GM19328 (cell line): ENCODE results near the gene HMGN1.

Source experiments
- ATAC-seq: cut with Tn5 transposase; IDR thresholded peaks from one replicate; pipeline ENCODE4 v1.9.1; 2021; ENCODE audit warnings: mild to moderate bottlenecking, moderate library complexity; ENCODE audit not compliant: unreplicated experiment

Gene HMGN1

DNA sequence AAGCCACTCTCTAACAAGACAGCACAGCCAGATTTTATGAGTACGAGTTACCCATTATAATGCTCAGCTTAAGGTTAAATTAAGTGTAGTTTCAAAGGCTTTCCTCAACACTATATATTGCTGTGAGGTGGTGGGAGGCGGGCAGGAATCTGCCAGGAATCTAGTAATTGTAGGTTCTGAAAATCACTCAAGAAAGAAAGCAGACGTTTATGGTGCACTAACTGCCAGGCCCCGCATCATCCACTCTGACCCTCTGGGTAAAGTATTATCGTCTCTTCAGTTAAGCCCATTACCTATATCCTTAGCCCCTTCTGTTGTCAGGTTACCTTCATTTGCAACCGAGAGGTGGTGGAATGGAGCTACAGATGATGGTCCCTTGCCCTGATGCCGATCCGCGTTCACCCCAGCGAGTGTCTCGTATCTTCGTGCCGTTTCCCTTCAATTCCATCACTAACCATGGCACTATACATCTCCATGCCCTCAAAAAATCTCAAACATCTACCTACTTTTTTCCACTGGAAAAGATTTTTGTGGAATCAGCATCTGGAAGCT lies 12.4 kb downstream of the HMGN1 start:
- no peak for ATAC-seq

DNA sequence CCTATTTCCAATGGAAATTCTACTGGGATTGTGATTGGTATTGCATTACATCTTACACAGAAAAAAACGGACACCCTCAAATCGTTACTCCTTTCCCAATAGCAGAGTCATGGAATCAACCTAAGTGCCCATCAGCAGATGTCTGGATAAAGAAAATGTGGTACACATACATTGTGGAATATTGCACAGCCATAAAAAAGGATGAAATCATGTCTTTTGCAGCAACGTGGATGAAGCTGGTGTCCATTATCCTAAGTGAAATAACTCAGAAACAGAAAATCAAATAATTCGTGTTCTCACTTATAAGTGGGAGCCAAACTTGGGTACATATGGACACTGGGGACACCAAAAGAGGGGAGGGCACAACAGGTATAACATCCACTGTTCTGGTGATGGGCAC lies 14.3 kb downstream of the HMGN1 start:
- ATAC-seq, result no peak

DNA sequence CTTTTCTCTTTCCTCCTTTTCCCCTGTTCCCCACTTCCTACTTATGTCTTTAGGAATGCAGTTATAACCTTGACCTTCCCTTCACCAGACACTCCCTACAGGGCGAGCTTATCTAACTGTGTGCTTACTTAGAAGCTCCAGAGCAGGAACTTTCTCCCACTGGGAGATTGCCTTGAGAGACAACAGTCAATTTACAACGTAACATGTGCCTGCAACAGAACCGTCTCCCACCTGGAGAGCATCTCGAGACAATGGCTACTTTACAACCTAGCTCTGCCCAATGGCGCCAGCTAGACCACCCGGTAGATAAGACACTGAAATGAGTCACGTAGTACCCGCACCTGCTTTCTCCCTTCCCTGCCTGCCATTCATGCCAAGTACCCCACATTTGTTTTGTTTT lies 16.7 kb downstream of the HMGN1 start:
- ATAC-seq, result no peak

DNA sequence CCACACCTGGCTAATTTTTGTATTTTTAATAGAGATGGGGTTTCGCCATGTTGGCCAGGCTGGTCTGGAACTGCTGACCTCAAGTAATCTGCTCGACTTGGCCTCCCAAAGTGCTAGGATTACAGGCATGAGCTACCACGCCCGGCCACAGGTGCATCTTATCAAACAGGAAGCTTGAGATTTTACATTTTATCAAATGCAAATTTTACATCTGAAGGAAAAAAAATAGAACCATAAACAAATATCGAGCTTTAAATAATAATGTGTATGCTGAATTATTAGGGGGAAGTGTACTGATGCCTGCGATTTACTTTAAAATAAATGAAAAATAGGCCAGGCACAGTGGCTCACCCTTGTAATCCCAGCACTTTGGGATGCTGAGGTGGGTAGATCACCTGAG lies 18.9 kb downstream of the HMGN1 start:
- no peak for ATAC-seq

DNA sequence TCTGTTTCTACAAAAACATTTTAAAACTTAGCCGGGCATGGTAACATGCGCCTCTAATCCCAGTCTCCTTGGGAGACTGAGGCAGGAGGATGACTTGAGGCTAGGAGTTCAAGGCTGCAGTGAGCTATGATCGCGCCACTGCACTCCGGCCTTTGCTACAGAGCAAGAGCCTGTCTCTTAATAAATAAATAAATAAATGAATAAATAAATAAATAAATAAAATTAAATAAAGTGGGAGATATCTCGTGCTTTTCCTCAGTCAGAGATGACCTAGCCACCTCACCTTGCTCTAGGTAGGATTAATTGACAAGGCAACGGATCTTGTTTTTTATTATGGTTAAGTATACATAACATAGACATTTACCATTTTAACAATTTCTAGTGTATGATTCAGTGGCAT lies 21.2 kb downstream of the HMGN1 start:
- no peak for ATAC-seq

DNA sequence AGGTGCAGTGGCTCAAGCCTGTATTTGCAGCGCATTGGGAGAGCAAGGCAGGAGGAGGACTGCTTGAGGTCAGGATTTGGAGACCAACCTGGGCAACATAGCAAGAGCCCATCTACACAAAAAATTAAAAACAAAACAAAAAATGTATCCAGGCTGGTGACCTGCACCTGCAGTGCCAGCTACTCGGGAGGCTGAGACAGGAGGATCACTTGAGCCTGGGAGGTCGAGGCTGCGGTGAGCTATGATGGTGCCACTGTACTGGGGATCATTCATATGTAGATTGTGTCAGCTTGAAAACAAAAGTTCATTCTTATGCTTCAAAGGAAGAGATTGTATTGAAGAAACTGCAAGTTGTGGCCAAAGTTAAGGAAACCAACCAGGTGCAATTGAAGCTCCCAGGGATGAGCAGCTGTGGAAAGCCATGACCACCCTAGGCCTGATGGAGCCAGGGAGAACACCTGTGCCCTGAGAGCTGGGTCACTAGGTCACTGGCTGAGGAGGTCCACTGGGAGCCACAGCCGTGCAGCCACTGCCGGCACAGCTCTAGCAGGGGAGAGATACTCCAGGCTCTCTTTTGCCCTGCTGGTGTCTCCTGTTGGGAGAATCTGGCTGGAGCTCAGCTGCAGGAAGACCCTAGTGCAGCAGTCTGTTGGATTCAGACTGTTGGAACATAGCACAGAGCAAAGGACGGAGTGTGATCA lies 22.1 kb downstream of the HMGN1 start:
- ATAC-seq, result no peak

DNA sequence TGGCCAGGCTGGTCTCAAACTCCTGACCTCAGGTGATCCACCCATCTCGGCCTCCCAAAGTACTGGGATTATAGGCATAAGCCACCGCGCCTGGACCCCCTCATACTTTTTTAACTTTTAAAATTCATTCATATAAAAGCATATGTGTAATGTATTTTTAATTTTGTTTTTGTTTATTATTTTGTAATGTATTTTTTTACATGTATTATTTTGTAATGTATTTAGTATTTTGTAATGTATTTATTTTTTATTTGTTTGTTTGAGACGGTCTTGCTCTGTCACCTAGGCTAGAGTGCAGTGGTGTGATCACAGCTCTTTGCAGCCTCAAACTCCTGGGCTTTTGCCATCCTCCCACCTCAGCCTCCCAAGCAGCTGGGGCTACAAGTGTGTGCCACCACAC lies 23.4 kb downstream of the HMGN1 start:
- ATAC-seq, result no peak

DNA sequence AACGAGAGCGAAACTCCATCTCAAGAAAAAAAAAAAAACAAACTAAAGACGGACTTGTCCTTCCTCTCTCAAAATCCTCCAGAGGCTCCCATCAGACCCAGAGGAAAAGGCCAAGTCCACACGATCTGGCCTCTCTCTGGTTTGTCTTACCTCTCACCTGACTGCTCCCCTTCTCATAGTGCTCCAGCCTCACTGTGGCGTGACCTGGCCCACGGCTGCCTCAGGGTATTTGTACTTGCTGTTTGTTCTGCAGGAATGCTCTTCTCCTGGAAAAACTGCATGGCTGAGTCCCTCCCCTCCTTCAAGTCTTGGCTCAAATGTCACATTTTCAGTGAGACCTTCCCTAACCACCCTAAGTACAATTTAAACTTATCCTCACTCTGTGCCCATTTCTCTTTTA lies 27.5 kb downstream of the HMGN1 start:
- ATAC-seq, result no peak

DNA sequence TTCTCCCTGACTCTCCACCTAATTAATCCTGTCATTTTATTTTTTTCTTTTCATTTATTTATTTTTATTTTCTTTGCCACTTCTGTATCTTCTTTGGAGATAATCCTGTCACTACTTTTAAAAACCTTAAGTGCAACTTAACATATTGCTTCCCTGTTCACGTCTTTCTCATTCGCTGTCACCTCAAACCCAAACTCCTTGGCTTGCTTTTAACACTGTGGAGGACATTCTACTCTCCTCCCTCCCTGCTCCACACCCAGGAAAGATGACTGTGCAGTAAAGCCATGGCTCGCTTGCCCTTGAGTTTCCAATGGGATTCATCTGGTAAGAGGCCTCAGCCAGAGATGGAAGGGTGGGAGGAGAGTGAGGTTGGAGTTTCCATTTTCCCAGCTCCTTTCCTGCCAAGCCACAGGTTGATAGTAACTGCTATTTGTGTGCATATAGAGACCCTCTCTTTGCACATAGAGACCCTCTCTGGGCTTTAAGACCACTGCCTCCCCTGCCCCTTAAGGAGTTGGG lies 29.0 kb downstream of the HMGN1 start:
- ATAC-seq, result no peak

DNA sequence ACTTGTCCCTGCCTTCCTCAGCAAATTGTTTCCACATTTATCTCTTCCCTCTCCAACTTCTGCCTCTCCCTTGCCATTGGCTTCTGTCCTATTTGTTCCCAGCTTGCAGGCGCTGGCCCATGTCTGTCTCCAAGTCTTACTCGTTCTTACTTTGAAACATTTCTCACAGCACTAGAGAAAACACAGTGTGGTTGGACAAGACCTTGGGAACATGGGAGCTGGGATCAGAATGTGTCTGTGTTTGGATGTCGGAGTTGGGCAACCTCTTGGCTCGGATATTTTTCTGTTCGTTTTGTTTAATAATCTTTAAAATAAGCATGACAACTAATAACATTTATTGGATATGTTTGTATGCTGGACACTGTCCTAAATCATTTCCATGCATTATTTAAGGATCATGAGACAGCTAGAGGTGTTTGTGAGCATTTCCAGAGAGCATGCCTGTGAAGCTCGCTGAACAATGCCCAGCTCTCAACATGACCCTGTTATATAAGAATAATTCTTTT lies 29.6 kb downstream of the HMGN1 start:
- no peak for ATAC-seq

DNA sequence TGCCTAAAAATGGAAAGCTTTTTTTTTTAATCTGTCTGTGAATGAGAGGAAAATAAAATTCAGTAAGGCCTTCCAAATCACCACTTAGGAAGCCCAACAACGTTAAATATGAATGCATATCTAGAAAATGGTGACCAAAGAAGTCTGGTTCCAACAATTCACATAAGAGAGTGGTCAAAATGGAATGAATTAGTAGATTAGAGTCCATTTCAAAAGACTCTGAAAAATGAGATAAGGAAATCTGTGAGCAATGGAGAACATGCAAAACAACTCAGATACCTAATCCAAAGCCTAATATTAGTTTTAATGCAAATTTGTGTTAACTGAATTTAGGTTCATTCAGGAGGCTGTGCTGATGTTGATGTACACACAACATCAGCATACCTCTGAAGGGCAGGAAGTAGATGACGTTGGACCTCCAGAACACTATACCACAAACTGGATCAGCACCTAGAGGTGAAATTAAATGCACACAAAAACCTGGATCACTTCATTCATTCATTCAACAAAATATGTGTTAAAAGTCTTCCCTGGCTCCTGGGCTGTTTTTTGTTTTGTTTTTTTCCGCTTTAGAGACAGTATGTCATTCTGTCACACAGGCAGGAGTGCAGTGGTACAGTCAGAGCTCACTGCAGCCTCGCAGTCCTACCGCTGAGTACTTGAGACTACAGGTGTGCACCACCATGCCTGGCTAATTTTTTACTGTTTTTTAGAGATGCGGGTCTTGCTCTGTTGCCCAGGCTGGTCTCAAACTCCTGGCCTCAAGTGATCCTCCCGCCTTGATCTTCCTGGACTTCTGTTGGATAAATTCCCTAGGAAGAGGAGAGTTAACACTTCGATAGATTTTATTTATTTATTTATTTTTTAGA lies 30.6 kb downstream of the HMGN1 start:
- no peak for ATAC-seq

DNA sequence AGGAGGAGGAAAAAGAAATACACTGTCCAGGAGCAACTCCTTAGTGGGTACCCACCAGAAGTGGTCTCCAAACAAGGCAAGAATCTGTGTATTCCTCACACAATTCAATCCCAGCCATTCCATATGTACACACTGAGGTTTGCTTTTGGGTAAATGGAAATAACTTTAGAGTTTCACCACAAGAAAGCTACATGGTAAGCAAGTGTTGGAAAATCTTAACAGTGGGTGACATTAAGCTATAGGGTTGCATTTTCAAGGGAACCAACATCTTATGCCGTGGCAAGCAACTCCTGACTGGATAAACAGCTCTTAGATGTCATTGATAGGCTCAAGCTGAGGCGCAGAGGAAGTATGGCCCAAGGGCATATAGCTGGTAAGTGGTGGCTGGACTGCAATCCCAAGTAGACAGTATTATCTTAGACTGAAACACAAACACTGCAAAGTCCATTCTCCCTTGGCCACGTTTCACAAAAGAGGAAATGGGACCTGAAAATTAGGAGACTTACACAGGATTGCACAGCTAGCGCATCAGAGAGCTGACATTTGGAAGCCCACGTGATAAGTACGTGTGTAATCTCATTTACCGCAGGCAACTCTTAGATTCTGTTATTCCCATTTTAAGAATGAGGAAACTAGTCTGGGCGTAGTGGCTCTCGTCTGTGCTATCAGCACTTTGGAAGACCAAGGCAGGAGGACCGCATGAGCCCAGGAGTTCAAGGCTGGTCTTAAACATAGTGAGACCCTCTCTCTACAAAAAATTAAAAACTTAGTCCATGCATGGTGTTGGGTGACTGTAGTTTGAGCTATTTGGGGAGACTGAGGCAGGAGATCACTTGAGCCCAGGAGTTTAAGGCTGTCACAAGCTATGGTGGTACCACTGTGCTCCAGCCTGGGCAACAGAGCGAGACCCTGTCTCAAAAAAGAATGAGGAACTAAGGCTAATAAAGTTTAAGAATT lies 31.5 kb downstream of the HMGN1 start:
- no peak for ATAC-seq

DNA sequence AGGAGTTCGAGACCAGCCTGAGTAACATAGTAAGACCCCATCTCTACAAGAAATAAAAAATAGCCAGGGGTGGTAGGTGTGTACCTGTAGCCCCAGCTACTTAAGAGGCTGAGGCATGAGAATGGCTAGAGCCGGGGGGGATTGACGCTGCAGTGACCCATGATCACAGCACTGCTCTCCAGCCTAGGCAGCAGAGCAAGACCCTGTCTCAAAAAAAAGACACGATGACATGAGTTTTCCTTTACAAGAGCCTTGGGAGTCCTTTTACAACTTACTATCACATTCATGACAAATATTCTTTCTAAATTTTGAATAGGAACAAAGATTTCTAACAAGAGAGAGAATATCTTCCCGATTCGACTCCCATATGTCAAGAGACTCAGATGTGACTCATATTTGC lies 32.2 kb downstream of the HMGN1 start:
- ATAC-seq, result no peak

DNA sequence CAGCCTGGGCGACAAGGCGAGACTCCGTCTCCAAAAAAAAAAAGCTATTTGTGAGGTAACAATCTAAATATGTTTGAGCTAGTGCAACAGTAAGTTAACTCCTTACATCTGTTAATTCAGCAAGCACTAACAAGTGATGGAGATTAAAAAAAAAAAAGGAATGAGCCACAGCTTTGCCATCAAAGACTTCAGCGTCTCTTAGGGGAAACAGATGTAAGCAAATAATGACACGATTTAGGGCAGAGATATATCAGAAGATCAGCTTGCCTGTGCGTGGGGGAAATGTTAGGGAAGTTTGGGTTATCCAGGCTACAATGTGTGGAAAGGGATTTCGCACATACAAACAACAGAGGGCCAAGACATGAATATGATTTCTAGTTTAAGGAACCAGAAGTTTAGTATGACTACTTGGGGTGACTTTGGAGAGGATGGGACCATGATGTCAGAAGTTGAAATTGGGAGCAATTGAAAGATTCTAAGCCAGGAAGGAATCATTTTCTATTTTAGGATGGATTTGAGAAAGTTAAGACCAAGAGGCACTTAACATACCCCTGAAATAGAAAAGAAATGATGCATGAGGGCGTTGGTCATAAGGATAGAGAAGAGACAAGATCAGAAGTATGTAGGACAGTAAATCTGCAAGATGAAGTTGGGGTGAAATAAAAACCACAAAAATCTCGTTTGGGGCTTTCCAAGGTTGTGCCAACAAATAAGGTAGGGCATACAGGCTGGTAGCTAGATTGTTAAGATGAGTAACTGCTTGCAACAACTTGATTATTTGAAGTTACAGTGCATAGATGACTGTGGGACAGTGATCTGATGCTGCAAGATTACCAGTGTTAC lies 33.1 kb downstream of the HMGN1 start:
- no peak for ATAC-seq

DNA sequence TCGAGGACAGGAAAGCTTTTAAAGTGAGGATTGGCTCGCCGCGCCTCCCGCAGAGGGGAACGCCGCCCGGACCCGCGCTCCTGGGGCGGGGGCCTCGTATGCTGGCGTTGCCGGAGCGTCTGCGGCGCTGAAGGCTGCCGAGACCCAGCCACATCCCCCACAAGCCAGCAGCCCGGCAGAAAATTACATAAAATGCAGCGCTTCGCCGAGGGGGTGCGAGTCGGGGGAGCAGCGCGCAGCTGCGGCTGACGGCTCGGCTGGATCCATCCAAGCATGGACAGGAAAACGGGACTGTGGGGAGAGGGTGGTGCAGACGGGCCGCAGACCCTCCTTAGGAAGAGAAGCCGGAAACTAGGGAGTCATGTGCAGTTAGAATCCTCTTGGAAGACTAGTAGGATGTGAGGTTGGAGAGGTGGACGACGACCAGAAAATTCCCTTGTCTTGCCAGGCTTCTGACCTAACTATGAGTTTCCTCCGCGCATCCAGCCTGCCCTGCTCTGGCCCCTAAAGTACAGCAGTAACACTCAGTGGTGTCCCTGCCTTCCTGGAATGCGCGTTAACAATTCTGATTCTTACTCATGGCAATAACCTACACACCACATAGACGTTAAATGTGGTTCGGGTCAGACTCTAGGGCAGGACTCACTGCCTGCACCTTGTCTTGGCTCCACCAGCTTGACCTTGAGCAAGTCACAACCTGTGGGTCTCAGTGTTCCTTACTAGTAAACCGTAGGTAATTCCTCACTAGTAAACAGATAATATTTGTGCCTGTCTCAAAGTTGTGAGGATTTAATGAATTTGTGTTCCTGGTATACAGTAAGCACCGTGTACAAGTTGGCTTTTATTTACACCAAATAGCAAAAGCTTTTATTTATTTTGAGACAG lies 34.5 kb downstream of the HMGN1 start:
- ATAC-seq, result peak; percentile 1

DNA sequence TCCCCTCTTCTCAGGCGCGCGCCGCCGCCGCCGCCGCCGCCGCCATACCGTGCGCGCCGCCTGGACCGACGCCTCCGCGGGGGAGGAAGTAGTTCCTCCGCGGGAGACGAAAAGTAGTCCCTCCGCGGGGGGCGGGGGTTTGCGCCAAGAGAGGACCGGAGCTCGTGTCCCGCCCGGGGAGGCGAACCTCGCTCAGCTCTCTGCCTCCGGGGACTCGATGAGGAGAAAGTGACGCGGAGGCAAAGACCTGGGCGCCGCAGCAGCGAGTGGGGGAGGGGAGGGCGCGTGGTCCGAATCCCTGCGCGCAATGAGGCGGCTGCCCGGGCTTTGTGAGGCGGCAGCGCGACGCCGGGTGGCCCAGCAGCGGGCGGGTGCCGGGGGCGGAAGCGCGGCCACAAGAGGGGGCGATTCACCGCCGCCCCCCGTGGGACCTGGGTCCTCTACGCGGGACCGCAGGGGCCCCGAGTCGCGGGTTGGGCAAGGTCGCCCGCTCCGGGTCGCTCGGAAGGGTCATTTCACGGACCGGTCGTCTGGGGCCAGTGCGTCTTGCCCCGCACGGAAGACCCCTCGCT lies 35.2 kb downstream of the HMGN1 start, which contains the start of gene BRWD1:
BRWD1 (minus strand) TSS at position 62 of the 572 bp plus-strand sequence. CDS start 141 bp downstream, outside the sequence.
- ATAC-seq, result peak; percentile 44

DNA sequence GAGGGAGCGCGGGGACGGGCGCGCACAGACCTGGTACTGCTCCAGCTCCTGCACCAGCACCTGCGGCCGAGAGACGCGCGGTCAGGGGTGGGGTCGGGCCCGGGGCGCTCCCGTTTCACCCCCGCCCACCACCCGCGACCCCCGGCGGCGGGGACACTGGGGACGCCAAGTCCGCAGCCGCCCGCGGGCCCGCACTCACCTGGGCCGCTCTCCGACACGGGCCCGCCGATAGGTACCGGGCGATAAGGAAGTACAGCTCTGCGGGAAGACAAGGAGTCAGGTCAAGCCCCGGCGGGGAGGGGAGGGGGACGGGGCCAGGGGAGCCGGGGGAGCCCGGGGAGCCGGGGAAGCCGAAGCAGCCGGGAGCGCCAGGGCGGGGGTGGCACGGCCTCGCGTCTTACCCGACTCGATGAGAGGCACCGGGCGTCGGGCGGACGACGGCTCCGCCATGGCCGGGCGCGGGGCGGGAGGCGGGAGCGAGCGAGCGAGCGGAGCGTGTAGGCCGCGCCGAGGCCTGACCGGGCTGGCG lies 35.8 kb downstream of the HMGN1 start:
- ATAC-seq, result peak; percentile 5
